OCI-LY7 (cell line): ENCODE results near the gene ZNF587B. TPM values are rescaled to one million over a fixed set of nuclear protein-coding genes. Genes with fewer than 3 reads are reported as not detected.

Experiments
- BruUV-seq: library from RNA; stranded (reverse); fragments of 400-500 nt; replicated peaks from 2 replicates; lab custom pipeline; 2021; lab: Mats Ljungman, UMichigan
- CTCF ChIA-PET: fragments of 300-600 bp; sonication (Branson Sonifier 250); formaldehyde crosslinking; loops from one replicate; lab custom pipeline; 2022; ENCODE audit warnings: antibody characterized with exemption; ENCODE audit not compliant: unreplicated experiment; lab: Charles Lee
- POLR2A ChIA-PET: fragments of 300-600 bp; sonication (Branson Sonifier 250); formaldehyde crosslinking; loops from one replicate; lab custom pipeline; 2022; ENCODE audit warnings: antibody characterized with exemption; lab: Charles Lee
- DNase-seq: peaks from one replicate; pipeline ENCODE4 v3.0.0-alpha.2; 2015; ENCODE audit warnings: low spot score
- H2AFZ ChIP-seq: fragments of 200-600 bp; sonication (generic), shearing (Covaris generic); 2 replicates; pipeline ENCODE4 v1.6.1; 2014; ENCODE audit warnings: mild to moderate bottlenecking, antibody characterized with exemption, low read length, moderate library complexity
- H3K27ac ChIP-seq: fragments of 200-600 bp; sonication (generic); 2 replicates; pipeline ENCODE4 v1.5.1; 2014; ENCODE audit warnings: mixed run types, low read depth, mild to moderate bottlenecking, moderate library complexity, low read length, inconsistent platforms; ENCODE audit not compliant: poor library complexity, severe bottlenecking
- H3K36me3 ChIP-seq: fragments of 200-600 bp; sonication (generic); 2 replicates; pipeline ENCODE4 v1.6.1; 2014; ENCODE audit warnings: mild to moderate bottlenecking, antibody characterized with exemption, low read length, moderate library complexity, mixed read lengths; ENCODE audit not compliant: insufficient read depth
- H3K4me1 ChIP-seq: fragments of 200-600 bp; sonication (generic); 2 replicates; pipeline ENCODE4 v1.5.1; 2014; ENCODE audit warnings: mild to moderate bottlenecking, low read length; ENCODE audit not compliant: insufficient read depth, poor library complexity, severe bottlenecking
- H3K4me2 ChIP-seq: fragments of 200-600 bp; sonication (generic); 2 replicates; pipeline ENCODE4 v1.6.1; 2014; ENCODE audit warnings: mild to moderate bottlenecking, low read length
- H3K4me3 ChIP-seq: fragments of 200-600 bp; sonication (generic); 2 replicates; pipeline ENCODE4 v1.5.1; 2014; ENCODE audit warnings: mild to moderate bottlenecking, low read depth, low read length; ENCODE audit not compliant: poor library complexity, severe bottlenecking
- H3K79me2 ChIP-seq: fragments of 200-600 bp; sonication (generic); 2 replicates; pipeline ENCODE4 v1.6.1; 2016; ENCODE audit warnings: low read depth, mild to moderate bottlenecking, low read length, moderate library complexity, mixed read lengths; ENCODE audit not compliant: insufficient read depth
- H3K9me2 ChIP-seq: fragments of 200-600 bp; sonication (generic); 2 replicates; pipeline ENCODE4 v1.6.1; 2016; ENCODE audit warnings: mild to moderate bottlenecking, low read length, mixed read lengths; ENCODE audit not compliant: insufficient read depth
- H3K9me3 ChIP-seq: fragments of 200-600 bp; sonication (generic); 2 replicates; pipeline ENCODE4 v1.6.1; 2014; ENCODE audit warnings: mild to moderate bottlenecking, mixed run types, low read length, mixed read lengths
- H4K20me1 ChIP-seq: fragments of 200-600 bp; sonication (generic); 2 replicates; pipeline ENCODE4 v1.6.1; 2014; ENCODE audit warnings: mild to moderate bottlenecking, antibody characterized with exemption, low read length, moderate library complexity, mixed read lengths; ENCODE audit not compliant: insufficient read depth
- CTCF ChIP-seq: fragments of 200-600 bp; sonication (generic); conservative IDR thresholded peaks from 2 replicates; pipeline ENCODE4 v1.5.1; 2014; ENCODE audit warnings: mild to moderate bottlenecking, antibody characterized with exemption, low read length, moderate library complexity, mixed read lengths
- EZH2phosphoT487 ChIP-seq: fragments of 200-600 bp; sonication (generic); IDR thresholded peaks from 2 replicates; pipeline ENCODE4 v1.6.1; 2018; ENCODE audit warnings: low read depth, borderline replicate concordance, mild to moderate bottlenecking, mixed run types, antibody characterized with exemption, low read length, moderate library complexity, mixed read lengths
- intact Hi-C: fragments of 100-400 bp; cut with micrococcal nuclease; formaldehyde crosslinking; loops from one replicate; pipeline ENCODE4 v1.10.0; 2022; ENCODE audit not compliant: unreplicated experiment
- total RNA-seq, 2 experiments: library from RNA; depleted of rRNA in 1 of 2; stranded (reverse); fragments of >200 nt in 1 of 2; shearing (Covaris generic) in 1 of 2; gene quantifications; 2 replicates each; pipeline ENCODE4 v1.2.3, GENCODE V29; 2014 to 2022

The ZNF587B gene
- total RNA-seq, 2 experiments from 2014 or later = 20.2 to 25.8 TPM

- no peaks in the 10 kb centered on the region for H3K9me3 ChIP-seq
- no peak overlapping the region for H3K4me3 ChIP-seq
- H4K20me1 ChIP-seq = no peaks in the 10 kb centered on the region
- no peak overlapping the region for H3K4me2 ChIP-seq
- CTCF ChIA-PET = interaction anchor here (0.5 kb wide), 1 partner anchor 13 kb away, joined by 3 read pairs; no protein-coding TSS in a partner anchor
- no TSS peak for BruUV-seq
- no peak overlapping the region for H3K27ac ChIP-seq
- no peak overlapping the region for H2AFZ ChIP-seq
- TF ChIP-seq EZH2phosphoT487 = no peak
- no peak for TF ChIP-seq CTCF
- no peaks in the 10 kb centered on the region for H3K79me2 ChIP-seq
- H3K36me3 ChIP-seq = peaks cover 14% of the 10 kb centered on the region; the same call in 1 of the 2 replicates
- peaks cover 8% of the 10 kb centered on the region for H3K4me1 ChIP-seq
- intact Hi-C loops = no loop called here
- H3K9me2 ChIP-seq = no peaks in the 10 kb centered on the region
- POLR2A ChIA-PET = interaction anchor here (0.8 kb wide), 1 partner anchor 42 kb away, joined by 3 read pairs; no protein-coding TSS in a partner anchor
- no peak for DNase-seq
Measured at GRCh38 chr19:57800696-57801095, 29.4 kb upstream of the ZNF587B start.

- CTCF ChIA-PET = no interaction called here
- Histone ChIP-seq H3K9me2 (no peaks in the 10 kb centered on the region), H4K20me1 (no peaks in the 10 kb centered on the region), H3K79me2 (no peaks in the 10 kb centered on the region), H3K4me3 (no peak overlapping the region), H3K4me2 (0 out of 2 replicates have a peak overlapping the region, but pooled peaks have one; percentile 2), H3K27ac (no peak overlapping the region), H3K36me3 (peaks cover 19% of the 10 kb centered on the region), H2AFZ (no peak overlapping the region), H3K4me1 (peaks cover 8% of the 10 kb centered on the region), H3K9me3 (no peaks in the 10 kb centered on the region)
- no TSS peak for BruUV-seq
- TF ChIP-seq EZH2phosphoT487 (no peak), CTCF (peak; percentile 44; the same call in 1 of the 2 replicates)
- intact Hi-C loops = no loop called here
- peak; percentile 33 for DNase-seq
- POLR2A ChIA-PET = interaction anchor here (1.2 kb wide), 1 partner anchor 17 kb away, joined by 8 read pairs; no protein-coding TSS in a partner anchor
Measured at GRCh38 chr19:57802269-57802668, 27.8 kb upstream of the ZNF587B start.

- Histone ChIP-seq H3K4me3 (no peak overlapping the region), H3K4me2 (no peak overlapping the region)
Measured at GRCh38 chr19:57803265-57803593, 26.9 kb upstream of the ZNF587B start.

More at GRCh38 chr19:57803265-57803593, 26.9 kb upstream of the ZNF587B start:
- no peaks in the 10 kb centered on the region for H3K9me3 ChIP-seq
- DNase-seq = no peak
- intact Hi-C loops = no loop called here
- H3K27ac ChIP-seq = no peak overlapping the region
- H4K20me1 ChIP-seq = no peaks in the 10 kb centered on the region
- no peak overlapping the region for H2AFZ ChIP-seq
- peaks cover 8% of the 10 kb centered on the region for H3K4me1 ChIP-seq
- peaks cover 28% of the 10 kb centered on the region for H3K36me3 ChIP-seq
- no TSS peak for BruUV-seq
- H3K79me2 ChIP-seq = no peaks in the 10 kb centered on the region
- no peaks in the 10 kb centered on the region for H3K9me2 ChIP-seq
- TF ChIP-seq EZH2phosphoT487 (no peak), CTCF (no peak)
- ChIA-PET CTCF (no interaction called here), POLR2A (no interaction called here)
